ENCODE measurements around the gene BROX.
"Not testable (repeated sequence)": the region's sequence is repeated elsewhere in the genome, so short reads cannot be mapped to it uniquely, and the experiment has no call there.

BROX gene

GRCh38 chr1:222712253-222713090 lies at the start of gene BROX, which contains the start of gene AIDA:
TSS of gene BROX (plus strand) at chr1:222712564. CDS start at chr1:222715700, 3,136 bp downstream.
TSS of gene AIDA (minus strand) at chr1:222712491. CDS start at chr1:222712317, 174 bp downstream.
- Histone ChIP-seq H3K27me3 (ENCODE audit: insufficient read depth, low read length) (no peaks in the 10 kb centered on the region), H3K9ac (ENCODE audit: low read depth, low read length) (peak within 1 kb of the TSS; percentile 94), H3K4me1 (ENCODE audit: insufficient read depth, low read length) (peaks cover 8% of the 10 kb centered on the region; the same call in 1 of the 2 replicates), H3K9me3 (ENCODE audit: insufficient read depth, low read depth, low read length) (no peaks in the 10 kb centered on the region), H3K36me3 (ENCODE audit: insufficient read depth, low read depth, low read length) (peaks cover 14% of the 10 kb centered on the region), H3K27ac (ENCODE audit: low read length) (peak within 1 kb of the TSS; percentile 77), H3K4me3 (ENCODE audit: low read length) (peak within 1 kb of the TSS; percentile 98)

GRCh38 chr1:222663431-222663934 lies 48.9 kb upstream of the BROX start:
- Histone ChIP-seq H3K27me3 (ENCODE audit: insufficient read depth, low read length) (no peaks in the 10 kb centered on the region), H3K9ac (ENCODE audit: low read depth, low read length) (no peak overlapping the region), H3K4me1 (ENCODE audit: insufficient read depth, low read length) (no peaks in the 10 kb centered on the region), H3K27ac (ENCODE audit: low read length) (no peak overlapping the region), H3K9me3 (ENCODE audit: insufficient read depth, low read depth, low read length) (no peaks in the 10 kb centered on the region), H3K36me3 (ENCODE audit: insufficient read depth, low read depth, low read length) (peaks cover 95% of the 10 kb centered on the region), H3K4me3 (ENCODE audit: low read length) (no peak overlapping the region)

GRCh38 chr1:222665964-222666363 lies 46.4 kb upstream of the BROX start:
- H3K9me3 ChIP-seq (ENCODE audit: insufficient read depth, low read depth, low read length), result no peaks in the 10 kb centered on the region
- H3K4me3 ChIP-seq (ENCODE audit: low read length), result no peak overlapping the region
- no peak overlapping the region for H3K27ac ChIP-seq (ENCODE audit: low read length)
- H3K9ac ChIP-seq (ENCODE audit: low read depth, low read length), result no peak overlapping the region
- no peaks in the 10 kb centered on the region for H3K4me1 ChIP-seq (ENCODE audit: insufficient read depth, low read length)
- H3K36me3 ChIP-seq (ENCODE audit: insufficient read depth, low read depth, low read length), result peaks cover 81% of the 10 kb centered on the region
- no peaks in the 10 kb centered on the region for H3K27me3 ChIP-seq (ENCODE audit: insufficient read depth, low read length)

- H3K4me1 ChIP-seq (ENCODE audit: insufficient read depth, low read length); H3K27ac ChIP-seq (ENCODE audit: low read length); H3K27me3 ChIP-seq (ENCODE audit: insufficient read depth, low read length); H3K4me3 ChIP-seq (ENCODE audit: low read length); H3K9ac ChIP-seq (ENCODE audit: low read depth, low read length); H3K9me3 ChIP-seq (ENCODE audit: insufficient read depth, low read depth, low read length): not testable (repeated sequence)
- H3K36me3 ChIP-seq (ENCODE audit: insufficient read depth, low read depth, low read length), result peaks cover 77% of the 10 kb centered on the region
Observed at GRCh38 chr1:222668184-222668583, 44.2 kb upstream of the BROX start.

- not testable (repeated sequence) for H3K27me3 ChIP-seq (ENCODE audit: insufficient read depth, low read length); H3K9ac ChIP-seq (ENCODE audit: low read depth, low read length); H3K27ac ChIP-seq (ENCODE audit: low read length); H3K4me1 ChIP-seq (ENCODE audit: insufficient read depth, low read length); H3K4me3 ChIP-seq (ENCODE audit: low read length); H3K9me3 ChIP-seq (ENCODE audit: insufficient read depth, low read depth, low read length)
- H3K36me3 ChIP-seq (ENCODE audit: insufficient read depth, low read depth, low read length), result peaks cover 72% of the 10 kb centered on the region
Observed at GRCh38 chr1:222669107-222669506, 43.3 kb upstream of the BROX start.

- Histone ChIP-seq H3K4me3 (ENCODE audit: low read length) (no peak overlapping the region), H3K36me3 (ENCODE audit: insufficient read depth, low read depth, low read length) (peaks cover 71% of the 10 kb centered on the region), H3K9ac (ENCODE audit: low read depth, low read length) (no peak overlapping the region), H3K27me3 (ENCODE audit: insufficient read depth, low read length) (no peaks in the 10 kb centered on the region), H3K9me3 (ENCODE audit: insufficient read depth, low read depth, low read length) (no peaks in the 10 kb centered on the region), H3K27ac (ENCODE audit: low read length) (no peak overlapping the region), H3K4me1 (ENCODE audit: insufficient read depth, low read length) (no peaks in the 10 kb centered on the region)
Observed at GRCh38 chr1:222670110-222670509, 42.3 kb upstream of the BROX start.

GRCh38 chr1:222680080-222680479 lies 32.3 kb upstream of the BROX start:
- Histone ChIP-seq H3K4me3 (ENCODE audit: low read length) (no peak overlapping the region), H3K4me1 (ENCODE audit: insufficient read depth, low read length) (no peaks in the 10 kb centered on the region), H3K27me3 (ENCODE audit: insufficient read depth, low read length) (no peaks in the 10 kb centered on the region), H3K9me3 (ENCODE audit: insufficient read depth, low read depth, low read length) (no peaks in the 10 kb centered on the region), H3K9ac (ENCODE audit: low read depth, low read length) (no peak overlapping the region), H3K27ac (ENCODE audit: low read length) (no peak overlapping the region), H3K36me3 (ENCODE audit: insufficient read depth, low read depth, low read length) (peaks cover 30% of the 10 kb centered on the region)

GRCh38 chr1:222691016-222691415 lies 21.3 kb upstream of the BROX start:
- Histone ChIP-seq H3K4me3 (ENCODE audit: low read length) (no peak overlapping the region), H3K9me3 (ENCODE audit: insufficient read depth, low read depth, low read length) (no peaks in the 10 kb centered on the region), H3K4me1 (ENCODE audit: insufficient read depth, low read length) (no peaks in the 10 kb centered on the region), H3K36me3 (ENCODE audit: insufficient read depth, low read depth, low read length) (peaks cover 31% of the 10 kb centered on the region), H3K9ac (ENCODE audit: low read depth, low read length) (no peak overlapping the region), H3K27me3 (ENCODE audit: insufficient read depth, low read length) (no peaks in the 10 kb centered on the region), H3K27ac (ENCODE audit: low read length) (no peak overlapping the region)

- Histone ChIP-seq H3K36me3 (ENCODE audit: insufficient read depth, low read depth, low read length) (peaks cover 30% of the 10 kb centered on the region), H3K9me3 (ENCODE audit: insufficient read depth, low read depth, low read length) (no peaks in the 10 kb centered on the region), H3K4me3 (ENCODE audit: low read length) (no peak overlapping the region), H3K27ac (ENCODE audit: low read length) (no peak overlapping the region), H3K27me3 (ENCODE audit: insufficient read depth, low read length) (no peaks in the 10 kb centered on the region), H3K4me1 (ENCODE audit: insufficient read depth, low read length) (no peaks in the 10 kb centered on the region), H3K9ac (ENCODE audit: low read depth, low read length) (no peak overlapping the region)
Observed at GRCh38 chr1:222694927-222695326, 17.4 kb upstream of the BROX start.

GRCh38 chr1:222696741-222697140 lies 15.6 kb upstream of the BROX start:
- H3K27me3 ChIP-seq (ENCODE audit: insufficient read depth, low read length), result no peaks in the 10 kb centered on the region
- no peak overlapping the region for H3K27ac ChIP-seq (ENCODE audit: low read length)
- H3K9me3 ChIP-seq (ENCODE audit: insufficient read depth, low read depth, low read length), result no peaks in the 10 kb centered on the region
- no peak overlapping the region for H3K9ac ChIP-seq (ENCODE audit: low read depth, low read length)
- no peak overlapping the region for H3K4me3 ChIP-seq (ENCODE audit: low read length)
- peaks cover 42% of the 10 kb centered on the region for H3K36me3 ChIP-seq (ENCODE audit: insufficient read depth, low read depth, low read length)
- H3K4me1 ChIP-seq (ENCODE audit: insufficient read depth, low read length), result no peaks in the 10 kb centered on the region

- H3K4me3 ChIP-seq (ENCODE audit: low read length), result no peak overlapping the region
- no peaks in the 10 kb centered on the region for H3K9me3 ChIP-seq (ENCODE audit: insufficient read depth, low read depth, low read length)
- no peak overlapping the region for H3K27ac ChIP-seq (ENCODE audit: low read length)
- no peaks in the 10 kb centered on the region for H3K4me1 ChIP-seq (ENCODE audit: insufficient read depth, low read length)
- H3K36me3 ChIP-seq (ENCODE audit: insufficient read depth, low read depth, low read length), result peaks cover 40% of the 10 kb centered on the region
- H3K9ac ChIP-seq (ENCODE audit: low read depth, low read length), result no peak overlapping the region
- H3K27me3 ChIP-seq (ENCODE audit: insufficient read depth, low read length), result no peaks in the 10 kb centered on the region
Observed at GRCh38 chr1:222697203-222697602, 15.2 kb upstream of the BROX start.

- no peak overlapping the region for H3K27ac ChIP-seq (ENCODE audit: low read length)
Observed at GRCh38 chr1:222697826-222698225, 14.5 kb upstream of the BROX start.

More at GRCh38 chr1:222697826-222698225, 14.5 kb upstream of the BROX start:
- no peaks in the 10 kb centered on the region for H3K27me3 ChIP-seq (ENCODE audit: insufficient read depth, low read length)
- no peak overlapping the region for H3K9ac ChIP-seq (ENCODE audit: low read depth, low read length)
- peaks cover 40% of the 10 kb centered on the region for H3K36me3 ChIP-seq (ENCODE audit: insufficient read depth, low read depth, low read length)
- no peaks in the 10 kb centered on the region for H3K4me1 ChIP-seq (ENCODE audit: insufficient read depth, low read length)
- H3K4me3 ChIP-seq (ENCODE audit: low read length), result no peak overlapping the region
- H3K9me3 ChIP-seq (ENCODE audit: insufficient read depth, low read depth, low read length), result no peaks in the 10 kb centered on the region
